Frontal cortex (tissue), 4 donors: Measurements from ENCODE around the gene MRE11. TPM values are rescaled to one million over a fixed set of nuclear protein-coding genes. Genes with fewer than 3 reads are reported as not detected.

Experiments used
- DNase-seq, 2 donors: peaks; one replicate each; pipeline ENCODE4 v3.0.0; 2012; ENCODE audit warnings: low spot score in 2 of 2
- FAIRE-seq: peaks from 2 replicates; lab custom pipeline; 2012; peaks lifted over from hg19 to GRCh38; lab: Jason Lieb, UNC
- total RNA-seq: library from RNA; depleted of rRNA; stranded (reverse); fragments of >200 nt; gene quantifications from one replicate; pipeline ENCODE4 v1.2.3, GENCODE V29; 2014
- donor health status: control.
- donor health status: control.
- donor health status: control.

The MRE11 gene
- total RNA-seq: 12.6 TPM

DNA sequence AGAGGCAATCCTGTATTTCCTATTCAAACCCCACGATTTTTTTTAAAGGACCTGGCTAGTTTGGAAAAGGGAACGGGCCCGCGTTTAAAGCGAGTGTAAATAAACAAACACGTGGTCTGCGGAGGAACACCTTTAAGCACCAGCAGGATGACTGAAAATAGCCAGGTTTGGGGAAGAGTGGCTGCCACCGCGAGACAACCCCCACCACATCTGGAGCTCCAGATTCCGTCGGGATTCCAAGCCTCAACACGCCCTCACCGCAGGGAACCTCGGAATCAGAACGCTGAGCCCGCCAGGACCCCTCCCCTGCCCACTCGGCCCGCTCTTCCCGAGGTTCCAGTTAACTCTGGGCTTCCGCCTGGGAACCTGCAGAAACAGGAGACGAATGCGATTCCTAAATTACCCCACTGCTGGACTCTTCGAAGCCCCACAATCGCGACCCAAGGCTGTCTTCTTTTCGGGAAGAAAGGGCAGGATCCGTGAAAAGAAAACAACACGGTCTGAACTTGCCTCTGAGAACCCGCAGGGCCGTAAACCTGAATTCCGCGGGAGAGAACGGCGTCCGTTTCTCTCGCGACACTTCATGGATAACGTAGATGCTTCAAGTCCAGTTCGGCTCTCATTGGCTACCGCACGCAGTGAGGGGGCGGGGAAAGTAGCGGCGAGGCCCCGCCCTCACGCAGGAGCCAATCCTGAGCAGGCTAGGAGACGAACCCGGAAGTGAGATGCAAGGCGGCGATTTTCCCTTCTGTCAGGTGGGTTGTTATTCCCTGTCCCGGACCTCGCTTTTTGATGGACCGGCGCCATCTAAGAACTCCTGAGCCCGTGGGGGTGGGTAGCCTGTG is at the start of gene MRE11, which contains the start of gene ANKRD49:
Gene MRE11 (minus strand): TSS at position 564 of the 845 bp plus-strand sequence. CDS start 1,043 bp downstream, outside the sequence.
Gene ANKRD49 (plus strand): TSS at position 704 of the 845 bp plus-strand sequence. CDS start 2,710 bp downstream, outside the sequence.
- DNase-seq (peak; percentile 61 to 85), FAIRE-seq (peak; percentile 95)

DNA sequence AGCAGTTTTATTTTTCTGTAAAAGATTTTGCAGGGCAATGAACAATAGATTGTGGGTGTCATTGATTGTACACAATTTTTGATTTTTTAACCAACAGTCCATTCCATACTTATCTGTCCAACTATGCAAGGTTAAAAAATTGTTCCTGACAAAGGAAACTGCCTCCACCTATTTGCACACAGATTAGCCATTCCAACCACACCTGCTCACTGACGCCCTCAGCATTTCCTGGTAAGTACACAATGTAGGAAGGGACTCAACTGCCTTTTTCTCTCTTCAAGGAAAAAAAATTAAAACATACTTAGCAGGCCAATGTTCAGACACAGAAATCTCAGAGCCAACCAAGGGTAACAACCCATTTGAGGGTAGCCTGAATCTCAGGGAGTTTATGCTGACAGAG is 45.8 kb upstream of the MRE11 start:
- FAIRE-seq: no peak
- no peak for DNase-seq

DNA sequence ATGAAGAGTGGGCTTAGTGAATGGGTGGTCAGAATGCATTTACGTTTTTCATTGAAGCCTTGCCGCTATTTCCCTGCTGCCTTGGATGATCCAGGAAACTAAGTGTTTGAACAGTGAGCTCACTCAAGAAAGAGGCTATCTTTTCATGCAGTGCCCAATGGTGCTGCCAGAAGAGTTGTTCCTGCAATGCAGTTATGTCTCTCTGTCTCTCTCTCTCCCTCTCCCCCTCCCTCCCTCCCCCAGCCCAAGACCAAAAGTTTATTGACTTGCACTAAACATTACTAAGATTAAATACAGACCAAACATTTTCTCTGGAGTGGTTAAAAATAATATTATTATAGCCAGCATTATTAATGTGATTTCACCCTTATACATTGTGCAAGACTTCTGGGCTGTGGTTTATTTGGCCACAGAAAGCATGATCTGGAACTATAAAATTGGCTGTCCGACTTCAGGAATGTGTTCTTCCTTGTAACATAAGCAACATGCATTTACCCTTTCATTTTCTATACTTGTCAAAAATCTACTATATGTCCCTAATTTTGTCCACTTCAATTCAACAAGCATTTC is 43.5 kb upstream of the MRE11 start:
- FAIRE-seq (no peak), DNase-seq (no peak)

DNA sequence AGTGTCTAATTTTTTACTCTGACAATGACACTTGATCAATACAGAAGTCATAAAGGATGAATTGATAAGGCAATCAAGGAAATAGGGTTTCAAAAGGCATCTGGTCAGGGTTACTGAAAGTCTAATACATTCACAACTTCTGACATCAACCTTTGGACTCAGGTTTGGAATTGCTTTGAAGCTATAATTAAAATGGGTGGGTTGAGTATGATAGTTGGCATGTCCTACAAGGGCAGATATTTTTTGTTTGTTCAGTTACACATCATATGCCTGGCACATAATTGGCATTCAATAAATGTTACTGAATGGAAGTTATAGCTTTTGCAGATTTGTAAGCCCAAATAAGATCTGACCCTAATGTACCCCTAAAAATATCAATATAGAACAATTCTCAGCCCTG is 42.7 kb upstream of the MRE11 start:
- FAIRE-seq: no peak
- DNase-seq: no peak

DNA sequence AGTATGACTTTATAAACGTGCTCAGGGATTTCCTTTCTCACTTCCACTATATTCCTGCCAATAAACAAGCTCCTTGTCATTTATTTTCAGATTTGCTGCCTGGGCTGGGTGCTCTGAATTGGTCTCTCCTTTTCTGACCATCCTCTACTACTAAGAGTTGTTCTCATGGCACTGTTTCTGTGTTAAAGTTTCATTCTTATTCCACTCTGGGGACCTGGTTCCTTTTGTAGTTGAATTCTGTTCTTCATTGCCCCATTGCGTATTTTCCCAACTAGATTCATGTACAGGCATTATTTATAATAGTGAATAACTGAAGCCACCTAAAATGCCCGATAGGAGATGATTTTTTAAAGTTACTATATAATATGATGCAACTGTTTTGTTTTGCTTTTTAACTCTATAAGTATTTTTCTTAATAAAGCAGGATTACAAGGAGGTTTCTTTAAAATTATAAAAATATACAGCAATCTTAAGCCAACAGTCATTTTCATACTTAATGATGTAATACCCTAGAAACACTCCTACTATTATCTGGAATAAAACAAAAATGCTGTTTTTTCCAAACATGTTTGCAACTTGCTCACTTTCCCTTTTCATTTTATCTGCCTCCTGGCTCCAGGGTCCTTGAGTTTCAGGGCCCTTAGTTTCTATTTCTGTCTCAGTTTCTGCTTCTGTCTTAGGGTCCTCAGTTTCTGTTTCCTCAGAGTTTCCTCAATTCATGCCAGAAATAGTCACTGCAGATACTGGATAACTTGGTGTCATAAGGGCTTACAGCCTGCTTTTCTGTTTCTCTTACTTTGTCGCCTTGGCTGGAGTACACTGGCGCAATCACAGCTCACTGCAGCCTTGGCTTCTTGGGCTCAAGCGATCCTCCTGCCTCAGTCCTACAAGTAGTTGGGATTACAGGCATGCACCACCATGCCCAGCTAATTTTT is 40.3 kb upstream of the MRE11 start:
- FAIRE-seq (no peak), DNase-seq (no peak)

DNA sequence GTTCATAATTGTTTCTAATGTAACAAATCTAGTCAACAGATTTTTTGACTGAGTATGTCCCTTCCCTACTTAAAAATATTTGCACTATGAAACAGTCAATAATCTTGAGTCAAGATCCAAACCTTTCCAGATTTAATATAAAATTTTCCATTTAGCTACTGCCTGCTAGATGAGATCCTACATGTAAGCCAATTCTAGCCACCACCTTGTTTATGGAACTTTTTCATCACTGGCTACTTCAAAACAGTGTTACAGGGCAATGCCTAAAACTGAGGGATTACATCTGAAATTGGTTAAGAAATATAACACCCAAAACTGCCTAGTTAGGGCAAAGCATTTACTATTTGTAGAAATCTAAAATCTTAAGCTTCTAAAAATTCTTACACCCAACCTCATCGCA is 39.6 kb upstream of the MRE11 start:
- DNase-seq (no peak), FAIRE-seq (no peak)

DNA sequence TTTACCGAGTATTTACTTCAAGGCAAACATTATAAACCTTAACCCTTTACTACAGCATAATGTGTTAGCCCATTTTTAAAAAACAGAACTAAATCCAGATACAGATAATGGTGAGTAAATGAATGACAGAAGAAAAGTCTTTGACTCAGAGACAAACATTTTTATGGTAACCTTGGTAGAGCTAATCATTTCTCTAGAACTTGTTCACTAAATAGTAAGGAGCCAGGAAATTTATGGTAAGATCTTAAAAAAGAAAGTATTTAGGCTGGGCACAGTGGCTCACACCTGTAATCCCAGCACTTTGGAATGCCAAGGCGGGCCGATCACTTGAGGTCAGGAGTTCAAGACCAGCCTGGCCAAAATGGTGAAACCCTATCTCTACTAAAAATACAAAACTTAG is 38.6 kb upstream of the MRE11 start:
- FAIRE-seq: no peak

DNA sequence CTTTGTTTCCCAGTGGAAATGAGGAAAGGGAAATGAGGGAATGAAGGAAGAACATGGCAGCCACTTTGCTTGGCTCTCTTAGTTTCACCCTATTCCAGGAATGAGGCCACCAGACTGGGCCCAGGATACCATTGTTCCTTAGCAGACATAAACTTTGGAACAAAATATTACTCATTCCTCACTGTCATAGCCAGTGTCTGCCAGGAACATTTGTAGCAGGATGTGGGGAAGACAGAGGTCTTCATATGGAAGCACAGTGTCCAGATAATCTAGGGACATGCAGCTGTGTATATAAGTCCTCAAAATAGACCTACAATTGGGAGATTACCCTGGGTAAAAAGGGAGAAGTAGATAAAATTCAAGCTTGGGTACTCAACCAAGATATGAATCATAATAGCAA is 34.9 kb upstream of the MRE11 start:
- FAIRE-seq (no peak), DNase-seq (no peak)

More for the DNA sequence above, 38.6 kb upstream of the MRE11 start:
- DNase-seq: no peak

DNA sequence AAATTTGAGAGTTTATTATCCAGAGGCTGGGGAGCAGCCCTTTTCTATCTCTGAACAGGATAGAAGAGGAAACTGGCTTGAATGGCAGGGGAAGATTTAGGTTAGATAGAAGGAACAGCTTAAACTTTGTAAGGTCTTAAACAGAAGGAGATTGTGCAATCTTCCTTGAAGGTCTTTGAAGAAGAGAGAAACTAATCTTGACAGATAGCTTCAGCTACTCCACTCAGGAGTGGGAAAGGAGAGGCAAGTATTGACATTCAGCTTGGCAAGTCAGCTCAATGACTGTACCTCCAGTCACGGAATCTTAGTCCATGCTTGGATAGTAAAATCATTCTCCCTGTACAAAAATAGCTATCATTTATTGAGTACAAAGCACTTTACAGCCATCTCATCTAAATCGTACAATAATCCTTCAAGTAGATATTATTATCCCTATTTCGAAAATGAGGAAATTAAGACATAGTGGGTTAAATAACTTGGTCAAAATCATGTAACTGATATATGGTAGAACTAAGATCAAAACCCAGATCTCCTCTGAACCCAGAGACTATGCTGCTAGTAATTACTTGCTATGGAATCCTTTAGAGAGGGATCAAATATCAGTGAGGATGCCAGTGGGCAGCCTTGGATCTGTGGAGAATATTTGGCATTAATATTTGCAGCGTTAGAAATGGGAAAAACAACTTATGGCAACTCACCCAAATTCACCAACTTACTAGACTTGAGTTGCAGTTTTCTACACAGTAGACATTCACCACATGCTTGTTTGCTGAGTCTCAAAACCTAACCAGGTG is 33.2 kb upstream of the MRE11 start:
- FAIRE-seq: no peak

DNA sequence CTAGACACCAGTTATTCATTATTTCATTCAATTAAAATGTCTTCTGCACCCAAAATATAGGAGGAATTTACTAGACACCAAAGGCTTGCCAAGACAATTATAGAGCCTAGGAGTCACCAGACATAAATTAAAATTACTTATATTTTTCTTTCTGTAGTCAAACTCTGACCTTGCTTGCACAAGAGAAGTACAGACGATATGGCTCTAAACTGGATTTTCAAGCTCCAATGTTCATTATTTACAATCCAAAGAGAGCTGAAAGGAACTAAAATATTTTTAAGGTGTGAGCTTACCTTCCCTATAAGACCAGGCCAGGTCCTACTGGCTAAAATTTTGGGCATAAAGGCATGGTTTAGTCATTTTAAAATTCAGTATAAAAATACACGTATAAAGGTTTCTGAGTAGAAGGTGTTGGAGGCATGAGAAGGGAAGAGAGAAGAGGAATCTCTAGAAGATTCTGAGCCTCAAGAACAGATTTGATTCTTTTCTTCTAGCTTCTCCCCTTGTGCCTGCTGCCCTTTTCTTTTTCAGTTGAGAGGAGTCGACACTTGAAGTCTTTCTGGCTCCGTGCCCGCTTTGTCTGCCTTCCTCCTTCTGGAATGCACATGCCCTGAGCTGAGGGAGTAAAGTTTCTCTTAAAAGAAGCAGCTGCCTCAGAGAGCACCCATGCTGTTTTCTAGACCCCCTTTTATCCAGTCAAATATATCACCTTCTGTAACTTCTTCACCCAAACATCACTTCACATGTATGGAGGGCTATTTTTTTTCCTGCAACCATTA is 32.1 kb upstream of the MRE11 start:
- DNase-seq (no peak), FAIRE-seq (no peak)

More for the DNA sequence above, 33.2 kb upstream of the MRE11 start:
- DNase-seq: no peak

DNA sequence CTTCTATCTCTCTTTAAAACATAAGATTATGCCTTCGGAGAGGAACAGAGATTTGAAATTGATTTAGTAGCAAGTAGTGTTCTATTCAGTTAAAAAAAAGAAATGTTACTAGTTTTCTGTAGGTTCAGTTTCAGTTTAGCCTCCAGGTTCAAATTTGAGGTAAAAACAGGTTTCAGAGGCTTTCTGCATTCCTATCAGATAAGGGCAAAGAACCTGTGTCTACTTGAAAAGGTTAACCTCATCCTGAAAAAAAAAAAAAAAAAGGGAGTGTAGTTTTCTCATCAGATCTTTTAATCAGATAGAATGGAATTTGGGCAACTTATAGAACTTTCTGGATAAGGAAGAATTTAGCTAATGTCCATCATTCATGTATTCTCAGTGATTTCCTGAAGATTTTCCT is 30.7 kb upstream of the MRE11 start:
- DNase-seq (no peak), FAIRE-seq (no peak)

DNA sequence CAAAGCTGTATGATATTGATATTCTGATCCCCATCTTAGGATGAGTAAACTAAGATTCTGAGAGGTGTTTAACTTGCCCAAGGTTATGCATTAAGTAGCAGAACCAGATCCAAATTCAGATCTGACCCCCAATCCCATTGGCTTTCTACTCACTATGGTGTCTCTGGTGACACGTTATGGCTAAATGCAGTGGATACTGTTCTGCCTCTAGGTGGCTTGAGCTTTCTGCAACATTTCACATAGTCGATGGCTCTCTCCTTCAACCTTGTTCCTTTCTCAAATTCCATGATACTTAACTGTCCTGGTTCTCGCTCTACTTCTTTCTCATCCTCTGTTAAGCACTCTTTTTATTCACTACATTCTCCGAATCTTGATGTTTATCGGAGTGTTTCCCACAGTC is 28.0 kb upstream of the MRE11 start:
- DNase-seq: no peak

DNA sequence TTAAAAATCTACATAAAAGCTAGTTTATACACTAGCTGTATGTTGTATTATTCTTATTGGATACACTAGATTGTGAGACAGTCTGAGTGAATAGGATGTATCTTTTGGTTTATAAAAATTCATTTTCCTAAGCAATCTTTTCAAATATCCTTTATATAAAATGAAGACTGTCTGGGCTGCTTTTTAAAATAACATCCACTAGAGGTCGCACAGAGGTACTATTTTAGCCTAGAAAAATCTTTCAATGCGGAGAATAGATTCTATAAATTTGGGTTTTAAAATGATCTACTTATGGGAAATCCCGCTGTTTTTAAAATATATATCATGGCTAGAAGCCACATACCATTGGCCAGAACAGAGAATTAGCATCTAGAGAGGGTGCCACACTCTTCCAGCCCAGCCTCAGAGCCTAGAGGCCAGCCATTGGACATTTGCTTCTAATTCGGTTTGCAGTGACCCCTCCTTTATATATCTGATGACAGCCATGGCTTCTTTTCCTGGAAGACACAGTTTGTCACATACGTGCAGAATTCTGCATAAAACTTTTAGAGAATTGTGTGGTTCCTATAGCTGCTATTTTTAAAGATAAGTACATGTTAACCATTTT is 25.9 kb upstream of the MRE11 start:
- DNase-seq (peak in 1 of 2 donors; percentile 25), FAIRE-seq (peak; percentile 91)

More for the DNA sequence above, 28.0 kb upstream of the MRE11 start:
- no peak for FAIRE-seq

DNA sequence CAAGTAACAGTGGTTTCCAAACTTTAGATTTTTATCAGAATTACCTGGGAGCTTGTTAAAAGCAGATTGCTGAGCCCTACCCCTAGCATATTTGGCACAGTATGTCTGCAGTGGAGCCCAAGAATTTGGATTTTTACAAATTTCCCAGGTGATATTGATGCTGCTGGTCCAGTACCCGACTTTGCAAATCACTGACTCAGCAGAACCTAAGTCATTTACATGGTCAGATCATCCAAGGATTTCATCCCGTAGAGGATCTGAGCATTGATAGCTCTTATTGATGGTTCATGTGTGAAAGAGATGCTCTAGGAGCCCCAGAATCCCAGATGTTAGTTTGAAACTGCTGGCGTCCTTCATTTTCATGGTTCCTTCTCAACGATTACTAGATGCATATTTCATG is 24.7 kb upstream of the MRE11 start:
- DNase-seq: no peak
- no peak for FAIRE-seq

DNA sequence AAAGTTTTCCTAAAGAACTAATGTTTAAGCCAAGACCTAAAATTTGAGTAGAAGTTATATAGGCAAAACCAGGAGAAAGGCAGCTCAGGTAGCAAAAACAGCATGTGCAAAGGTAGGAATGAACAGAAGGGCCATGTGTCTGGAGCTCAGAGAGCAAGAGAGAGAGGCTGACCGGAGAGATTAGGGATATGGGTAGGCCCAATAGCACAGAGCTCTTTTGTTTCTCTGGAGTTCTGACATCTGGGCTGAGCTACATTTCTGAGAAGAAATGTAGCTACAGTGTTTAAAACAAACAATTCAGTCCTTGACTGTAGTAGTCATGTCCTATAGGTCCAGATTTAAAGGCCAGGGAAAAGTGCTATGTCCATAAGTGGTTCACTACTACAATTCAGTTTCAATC is 23.1 kb upstream of the MRE11 start:
- DNase-seq (no peak), FAIRE-seq (no peak)

DNA sequence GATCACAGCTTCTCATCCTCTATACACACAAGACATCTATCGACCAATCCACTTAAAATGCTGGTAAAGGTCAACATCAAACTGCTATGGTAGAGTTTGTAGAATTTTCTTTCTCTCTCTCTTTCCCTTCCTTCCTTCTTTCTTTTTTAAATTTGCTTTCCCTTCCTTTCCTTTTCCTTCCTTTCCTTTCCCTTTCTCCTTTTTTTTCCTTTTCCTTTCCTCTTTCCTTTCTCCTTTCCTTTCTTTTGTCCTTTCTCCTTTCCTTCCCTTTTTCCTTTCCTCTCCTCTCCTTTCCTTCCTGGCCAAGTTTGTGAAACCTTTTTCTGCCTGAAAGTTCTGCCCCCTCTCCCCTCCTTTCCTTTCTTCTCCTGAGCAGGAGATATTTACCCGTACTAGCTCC is 21.8 kb upstream of the MRE11 start:
- DNase-seq (no peak), FAIRE-seq (no peak)

DNA sequence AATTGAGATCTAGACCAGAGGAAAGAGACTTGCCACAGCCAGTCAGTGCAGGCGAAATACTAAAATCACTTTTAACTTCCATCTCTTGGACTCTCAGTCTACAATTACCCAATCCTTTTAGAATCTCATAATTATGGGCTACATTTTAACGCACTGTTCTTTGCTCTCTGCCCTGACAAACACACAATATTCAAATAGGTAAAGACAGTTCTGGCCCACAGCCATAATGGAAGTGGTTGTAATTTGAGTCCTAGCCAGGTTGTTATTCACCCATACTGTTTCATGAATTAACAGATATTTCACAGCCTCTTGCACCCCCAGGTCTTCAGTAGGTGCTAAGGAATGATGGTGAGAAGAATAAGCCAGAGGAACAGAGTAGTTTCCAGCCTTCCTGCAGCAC is 19.4 kb upstream of the MRE11 start:
- DNase-seq: no peak
- FAIRE-seq: no peak
